B cell (primary cell): ENCODE data around the gene HADH. TPM values are rescaled to one million over a fixed set of nuclear protein-coding genes. Genes with fewer than 3 reads are reported as not detected.

ENCODE experiments used
- ATAC-seq: fragments of 200-7000 bp; cut with Tn5 transposase; one replicate; pipeline ENCODE4 v1.10.0; 2021; ENCODE audit warnings: low read depth, mild to moderate bottlenecking, moderate number of reproducible peaks, moderate library complexity
- CTCF ChIA-PET: fragments of 350-600 bp; sonication (Branson Sonifier 250); formaldehyde crosslinking; loops from one replicate; lab custom pipeline; 2021; ENCODE audit warnings: antibody characterized with exemption, inconsistent platforms; lab: Charles Lee
- POLR2A ChIA-PET: fragments of 350-600 bp; sonication (Branson Sonifier 250); formaldehyde crosslinking; loops from one replicate; lab custom pipeline; 2021; ENCODE audit warnings: antibody characterized with exemption; lab: Charles Lee
- DNase-seq: peaks from one replicate; pipeline ENCODE4 v3.0.0; 2013
- H2AFZ ChIP-seq: 2 replicates; pipeline ENCODE4 v1.6.1; 2012; ENCODE audit warnings: mild to moderate bottlenecking, low read depth, low read length; ENCODE audit not compliant: insufficient read depth, poor library complexity, severe bottlenecking
- H3K27ac ChIP-seq, 2 donors: 1 replicate in 1 of 2; 2 replicates in 1 of 2; pipeline ENCODE4 v1.5.1; 2012 to 2013; ENCODE audit warnings: low read length in 2 of 2, mild to moderate bottlenecking in 2 of 2, moderate library complexity in 1 of 2
- H3K27me3 ChIP-seq, 4 experiments: fragments of 200-600 bp in 1 of 4; sonication (generic) in 1 of 4; replicated peaks in 1 of 4; 1 replicate in 2 of 4; 2 replicates in 2 of 4; pipeline versions ENCODE4 v1.6.1 to v1.7.0; 2013 to 2016; ENCODE audit warnings: low read length in 3 of 4, mild to moderate bottlenecking in 2 of 4, mixed read lengths in 1 of 4, moderate library complexity in 1 of 4; ENCODE audit not compliant: insufficient read depth in 4 of 4, control insufficient read depth in 3 of 4; ENCODE audit errors: control extremely low read depth in 1 of 4
- H3K36me3 ChIP-seq, 2 experiments: replicated peaks in 1 of 2; 1 replicate in 1 of 2; 2 replicates in 1 of 2; pipeline versions ENCODE4 v1.6.1 to v1.7.1; 2013; ENCODE audit warnings: low read length in 1 of 2; ENCODE audit not compliant: insufficient read depth in 2 of 2, control insufficient read depth in 1 of 2; ENCODE audit errors: control extremely low read depth in 1 of 2, extremely low read depth in 1 of 2
- H3K4me1 ChIP-seq, 2 donors: fragments of 200-600 bp in 1 of 2; sonication (generic) in 1 of 2; 1 replicate in 1 of 2; 2 replicates in 1 of 2; pipeline versions ENCODE4 v1.5.1 to v1.6.1; 2013 to 2017; ENCODE audit warnings: low read length in 2 of 2; ENCODE audit not compliant: control insufficient read depth in 2 of 2, insufficient read depth in 2 of 2
- H3K4me2 ChIP-seq: replicated peaks from 2 replicates; pipeline ENCODE3; 2012; ENCODE audit warnings: mild to moderate bottlenecking, low read depth, low read length; ENCODE audit not compliant: poor library complexity, severe bottlenecking
- H3K4me3 ChIP-seq, 5 experiments: fragments of 200-600 bp in 1 of 5; sonication (generic) in 1 of 5; 1 replicate in 3 of 5; 2 replicates in 2 of 5; pipeline versions ENCODE4 v1.5.1 to v1.7.0; 2011 to 2016; ENCODE audit warnings: low read length in 4 of 5, mild to moderate bottlenecking in 4 of 5, low read depth in 2 of 5, control low read depth in 1 of 5, moderate library complexity in 1 of 5; ENCODE audit not compliant: insufficient read depth in 1 of 5; ENCODE audit errors: control extremely low read depth in 1 of 5, extremely low read depth in 1 of 5
- H3K79me2 ChIP-seq: fragments of 200-600 bp; sonication (generic); one replicate; pipeline ENCODE4 v1.6.0; 2016; ENCODE audit warnings: low read length; ENCODE audit not compliant: control insufficient read depth, insufficient read depth
- H3K9ac ChIP-seq: fragments of 200-600 bp; sonication (generic); 2 replicates; pipeline ENCODE4 v1.6.1; 2017; ENCODE audit warnings: mild to moderate bottlenecking, low read length, moderate library complexity
- H3K9me3 ChIP-seq, 3 donors: one replicate each; pipeline versions ENCODE4 v1.6.1 to v1.7.1; 2013; ENCODE audit warnings: low read length in 2 of 3; ENCODE audit not compliant: control insufficient read depth in 2 of 3, insufficient read depth in 1 of 3; ENCODE audit errors: control extremely low read depth in 1 of 3
- H4K20me1 ChIP-seq: 2 replicates; pipeline ENCODE4 v1.6.0; 2012; ENCODE audit warnings: mild to moderate bottlenecking, low read length; ENCODE audit not compliant: insufficient read depth, control insufficient read depth, poor library complexity, severe bottlenecking
- H3K27ac Mint-ChIP-seq: one replicate; pipeline ENCODE4 v1.8.0; 2021; ENCODE audit warnings: mixed read lengths
- H3K27me3 Mint-ChIP-seq: one replicate; pipeline ENCODE4 v1.8.0; 2021; ENCODE audit warnings: mixed read lengths
- H3K4me1 Mint-ChIP-seq: one replicate; pipeline ENCODE4 v1.8.0; 2021; ENCODE audit warnings: mixed read lengths
- H3K4me3 Mint-ChIP-seq: one replicate; pipeline ENCODE4 v1.8.0; 2021; ENCODE audit warnings: mixed read lengths
- H3K9me3 Mint-ChIP-seq: one replicate; pipeline ENCODE4 v1.8.0; 2022; ENCODE audit warnings: mixed read lengths; ENCODE audit not compliant: insufficient read depth
- EZH2 ChIP-seq: IDR thresholded peaks from 2 replicates; pipeline ENCODE4 v1.6.1; 2012; ENCODE audit warnings: borderline replicate concordance, low read depth, mild to moderate bottlenecking, moderate library complexity, low read length; ENCODE audit not compliant: insufficient read depth, poor library complexity, severe bottlenecking
- WGBS: methylation state at CpG from one replicate; pipeline ENCODE4 v1.1.5; 2013; ENCODE audit warnings: missing lambda C conversion rate; ENCODE audit not compliant: insufficient coverage; 5-methylcytosine and 5-hydroxymethylcytosine counted together
- intact Hi-C: fragments of 100-400 bp; cut with micrococcal nuclease; formaldehyde crosslinking; loops from one replicate; pipeline ENCODE4 v1.10.0; 2022
- polyA plus RNA-seq: library from polyadenylated mRNA; depleted of rRNA; stranded (reverse); fragments of >200 nt; gene quantifications from 2 replicates; pipeline ENCODE4 v1.2.3, GENCODE V29; 2012
- total RNA-seq, 2 donors: library from RNA; stranded (reverse); fragments of 120-200 nt in 1 of 2; gene quantifications; 1 replicate in 1 of 2; 2 replicates in 1 of 2; pipeline versions ENCODE4 v1.2.3 to v1.2.4, GENCODE V29; 2013 to 2022
- TF ChIP-seq, protein P1 (sequence below): fragments of 200-600 bp; IDR thresholded peaks from one replicate; pipeline ENCODE4 v1.8.0; 2022; ENCODE audit warnings: antibody characterized with exemption, mild to moderate bottlenecking

HADH gene
- total and polyA plus RNA-seq, 2 donors (not counting 1 experiment from before 2014, with no cell fraction given): 21.9 to 26.1 TPM

DNA sequence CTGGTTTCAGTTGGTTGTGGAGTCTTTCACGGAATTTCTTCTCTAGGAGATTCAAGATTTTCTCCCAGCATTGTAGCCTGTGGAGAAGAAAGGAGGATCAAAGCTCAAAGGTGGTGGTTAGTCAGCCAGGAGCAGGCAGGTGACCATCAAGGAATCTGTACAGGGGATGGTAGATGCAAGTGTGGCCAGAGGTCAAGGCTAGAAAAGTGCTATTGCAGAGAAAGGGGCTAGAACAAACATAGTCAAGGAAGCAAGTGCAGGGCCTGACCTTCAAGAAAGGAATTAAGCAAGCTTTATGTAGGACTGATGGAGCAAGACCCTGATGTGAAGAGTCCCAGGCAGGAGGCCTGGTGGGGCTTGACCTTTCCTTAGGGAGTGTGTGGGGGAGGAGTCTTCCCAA, 16.1 kb downstream of the HADH start:
- Mint-ChIP-seq H3K4me1 (peaks cover 5% of the 10 kb centered on the region), H3K4me3 (no peak overlapping the region), H3K27me3 (no peaks in the 10 kb centered on the region), H3K27ac (no peak overlapping the region), H3K9me3 (no peaks in the 10 kb centered on the region)
- Histone ChIP-seq H3K27ac (no peak overlapping the region), H3K4me2 (no peak overlapping the region), H2AFZ (no peak overlapping the region), H3K9ac (no peak overlapping the region), H3K4me3 (no peak overlapping the region), H3K36me3 (peaks cover 0 to 5% of the 10 kb centered on the region in 2 experiments), H3K4me1 (no peaks in the 10 kb centered on the region), H3K27me3 (no peaks in the 10 kb centered on the region), H3K9me3 (no peaks in the 10 kb centered on the region), H3K79me2 (peaks cover 13% of the 10 kb centered on the region), H4K20me1 (no peaks in the 10 kb centered on the region)
- intact Hi-C loops: no loop called here
- TF ChIP-seq EZH2: no peak
- TF ChIP-seq, protein P1, sequence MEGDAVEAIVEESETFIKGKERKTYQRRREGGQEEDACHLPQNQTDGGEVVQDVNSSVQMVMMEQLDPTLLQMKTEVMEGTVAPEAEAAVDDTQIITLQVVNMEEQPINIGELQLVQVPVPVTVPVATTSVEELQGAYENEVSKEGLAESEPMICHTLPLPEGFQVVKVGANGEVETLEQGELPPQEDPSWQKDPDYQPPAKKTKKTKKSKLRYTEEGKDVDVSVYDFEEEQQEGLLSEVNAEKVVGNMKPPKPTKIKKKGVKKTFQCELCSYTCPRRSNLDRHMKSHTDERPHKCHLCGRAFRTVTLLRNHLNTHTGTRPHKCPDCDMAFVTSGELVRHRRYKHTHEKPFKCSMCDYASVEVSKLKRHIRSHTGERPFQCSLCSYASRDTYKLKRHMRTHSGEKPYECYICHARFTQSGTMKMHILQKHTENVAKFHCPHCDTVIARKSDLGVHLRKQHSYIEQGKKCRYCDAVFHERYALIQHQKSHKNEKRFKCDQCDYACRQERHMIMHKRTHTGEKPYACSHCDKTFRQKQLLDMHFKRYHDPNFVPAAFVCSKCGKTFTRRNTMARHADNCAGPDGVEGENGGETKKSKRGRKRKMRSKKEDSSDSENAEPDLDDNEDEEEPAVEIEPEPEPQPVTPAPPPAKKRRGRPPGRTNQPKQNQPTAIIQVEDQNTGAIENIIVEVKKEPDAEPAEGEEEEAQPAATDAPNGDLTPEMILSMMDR: no peak
- WGBS: 88% methylated on average over 1 of the region's 1 CpG
- DNase-seq (no peak), ATAC-seq (no peak)
- POLR2A ChIA-PET: no interaction called here
- CTCF ChIA-PET: interaction anchor here (1.6 kb wide), 1 partner anchor 13 kb away, joined by 8 read pairs; no protein-coding TSS in a partner anchor

- no peaks in the 10 kb centered on the region for H3K9me3 Mint-ChIP-seq
- ChIA-PET POLR2A (no interaction called here), CTCF (interaction anchor here (1.6 kb wide), 1 partner anchor 13 kb away, joined by 8 read pairs; no protein-coding TSS in a partner anchor)
- Histone ChIP-seq H3K4me3 (no peak overlapping the region), H3K4me2 (no peak overlapping the region), H3K9me3 (no peaks in the 10 kb centered on the region), H3K79me2 (peaks cover 13% of the 10 kb centered on the region), H3K9ac (no peak overlapping the region), H3K4me1 (no peaks in the 10 kb centered on the region), H3K27me3 (no peaks in the 10 kb centered on the region), H4K20me1 (no peaks in the 10 kb centered on the region), H3K36me3 (peaks cover 0 to 2% of the 10 kb centered on the region in 2 experiments), H2AFZ (no peak overlapping the region), H3K27ac (no peak overlapping the region)
- no peak overlapping the region for H3K4me3 Mint-ChIP-seq
- ATAC-seq (no peak), DNase-seq (no peak)
- H3K27me3 Mint-ChIP-seq: no peaks in the 10 kb centered on the region
- intact Hi-C loops: no loop called here
- H3K4me1 Mint-ChIP-seq: peaks cover 5% of the 10 kb centered on the region
- TF ChIP-seq EZH2: no peak
- TF ChIP-seq, protein P1: no peak
- no peak overlapping the region for H3K27ac Mint-ChIP-seq
Observed at GRCh38 chr4:108006361-108006760, 16.7 kb downstream of the HADH start.
